Measurements from ENCODE around the gene HTR2C. TPM values are rescaled to one million over a fixed set of nuclear protein-coding genes. Genes with fewer than 3 reads are reported as not detected.
A peak's percentile ranks its signal among the peaks of the same experiment; 100 is the strongest.
"Not testable (repeated sequence)": the region's sequence is repeated elsewhere in the genome, so short reads cannot be mapped to it uniquely, and the experiment has no call there.

The HTR2C gene
- total RNA-seq, 1 experiment from 2014 or later: not detected

- no peak for DNase-seq (ENCODE audit: low spot score)
Measured at GRCh38 chrX:114712466-114712865, 128.6 kb downstream of the HTR2C start.

DNA sequence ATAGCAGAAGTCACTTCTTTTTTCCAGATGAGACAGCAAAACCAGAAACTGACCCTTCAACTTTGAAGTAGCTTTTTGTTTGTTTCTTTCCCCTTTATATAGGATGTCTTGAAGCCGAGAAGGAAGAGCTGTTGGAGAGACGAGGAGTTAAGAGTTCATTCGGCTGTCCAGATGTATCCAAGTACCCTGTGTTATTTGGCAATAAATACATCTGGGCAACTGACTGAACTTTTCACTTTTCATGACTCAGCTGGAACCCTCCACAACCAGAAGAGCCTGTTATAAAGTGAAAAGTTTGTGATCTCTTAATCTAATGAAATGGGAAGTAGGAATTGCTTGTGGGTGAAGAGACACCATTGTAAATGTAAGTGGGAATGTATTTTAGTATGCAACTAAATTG, 131.2 kb downstream of the HTR2C start:
- no peak for DNase-seq (ENCODE audit: low spot score)

DNA sequence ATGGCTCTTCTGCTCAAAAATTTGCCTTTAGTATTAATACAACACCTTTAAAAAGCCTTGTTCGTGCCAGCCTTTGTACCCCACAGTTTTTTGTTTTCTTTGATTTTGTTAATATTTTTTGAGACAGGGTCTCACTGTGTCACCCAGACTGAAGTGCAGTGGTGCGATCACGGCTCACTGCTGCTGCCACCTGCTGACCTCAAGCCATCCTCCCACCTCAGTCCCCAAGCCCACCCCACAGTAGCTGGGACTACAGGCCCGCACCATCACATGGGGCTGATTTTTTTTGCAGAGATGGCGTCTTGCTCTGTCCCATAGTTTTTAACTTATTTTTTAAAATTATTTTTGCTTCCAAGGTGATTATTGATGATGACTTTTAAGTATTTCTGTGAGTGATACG, 134.0 kb downstream of the HTR2C start:
- no peak for DNase-seq (ENCODE audit: low spot score)

- DNase-seq (ENCODE audit: low spot score): no peak
Measured at GRCh38 chrX:114766541-114766940, 182.7 kb downstream of the HTR2C start.

DNA sequence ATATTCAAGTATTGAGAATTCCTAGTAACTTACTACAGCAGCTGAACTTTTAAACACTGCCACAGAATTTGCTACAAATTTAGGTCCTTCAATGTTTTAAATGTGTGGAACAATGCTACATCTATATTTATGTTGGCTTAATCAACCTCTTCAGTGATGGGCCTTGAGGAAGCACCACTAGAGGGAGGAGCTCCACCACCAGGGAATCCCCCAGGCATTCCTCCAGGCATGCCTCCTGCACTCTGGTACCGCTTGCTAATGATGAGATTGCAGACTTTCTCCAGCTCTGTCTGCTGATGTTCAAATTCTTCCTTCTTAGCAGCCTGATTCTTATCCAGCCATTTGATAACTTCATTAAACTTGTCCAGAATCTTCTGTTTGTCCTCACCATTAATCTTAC, 190.8 kb downstream of the HTR2C start:
- DNase-seq (ENCODE audit: low spot score): no peak

- DNase-seq (ENCODE audit: low spot score): no peak
Measured at GRCh38 chrX:114782925-114783324, 199.0 kb downstream of the HTR2C start.

DNA sequence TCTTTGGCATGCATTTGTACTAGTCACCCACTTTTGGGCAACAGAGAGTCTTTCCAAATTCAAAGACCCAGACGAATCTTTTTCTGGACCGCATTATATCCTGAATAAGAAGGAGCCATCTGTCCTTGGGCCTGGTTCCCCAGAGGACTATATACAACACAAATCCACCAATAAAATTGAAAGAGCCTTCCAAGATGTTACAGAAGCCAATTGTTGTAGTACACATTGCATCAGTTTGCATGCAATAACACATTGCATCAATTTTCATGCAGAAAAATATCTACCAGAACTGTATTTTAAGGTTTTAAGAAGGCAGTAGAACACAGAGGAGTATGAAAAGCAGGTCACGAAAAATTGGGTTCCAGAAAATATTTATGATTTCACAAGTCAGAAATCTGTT, 203.2 kb downstream of the HTR2C start:
- no peak for DNase-seq (ENCODE audit: low spot score)

DNA sequence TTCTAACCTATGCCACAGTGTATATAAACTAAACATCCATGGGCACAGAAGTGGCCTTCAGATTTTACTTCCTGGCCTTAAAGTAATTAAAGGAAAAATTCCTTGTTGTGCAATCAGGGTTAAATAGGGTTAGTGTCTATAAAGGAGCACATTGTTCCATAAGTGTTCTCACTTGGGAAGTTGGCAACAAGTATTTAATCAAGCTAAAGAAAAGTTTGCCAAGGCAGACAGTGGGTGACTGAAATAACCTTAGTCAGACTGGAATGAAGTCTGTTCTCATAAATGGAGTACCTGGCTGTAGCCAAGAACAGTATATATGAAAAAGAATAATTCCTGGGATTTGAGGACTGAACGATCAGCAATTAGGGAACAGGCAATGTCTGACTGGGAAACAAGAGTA, 213.6 kb downstream of the HTR2C start:
- DNase-seq (ENCODE audit: low spot score): peak; percentile 5

GRCh38 chrX:114798907-114799306, 215.0 kb downstream of the HTR2C start:
- DNase-seq (ENCODE audit: low spot score): peak; percentile 54

GRCh38 chrX:114800719-114801118, 216.8 kb downstream of the HTR2C start:
- peak; percentile 78 for DNase-seq (ENCODE audit: low spot score)

- no peak for DNase-seq (ENCODE audit: low spot score)
Measured at GRCh38 chrX:114819509-114819908, 235.6 kb downstream of the HTR2C start.

- DNase-seq (ENCODE audit: low spot score): peak; percentile 4
Measured at GRCh38 chrX:114841051-114841450, 257.2 kb downstream of the HTR2C start.

DNA sequence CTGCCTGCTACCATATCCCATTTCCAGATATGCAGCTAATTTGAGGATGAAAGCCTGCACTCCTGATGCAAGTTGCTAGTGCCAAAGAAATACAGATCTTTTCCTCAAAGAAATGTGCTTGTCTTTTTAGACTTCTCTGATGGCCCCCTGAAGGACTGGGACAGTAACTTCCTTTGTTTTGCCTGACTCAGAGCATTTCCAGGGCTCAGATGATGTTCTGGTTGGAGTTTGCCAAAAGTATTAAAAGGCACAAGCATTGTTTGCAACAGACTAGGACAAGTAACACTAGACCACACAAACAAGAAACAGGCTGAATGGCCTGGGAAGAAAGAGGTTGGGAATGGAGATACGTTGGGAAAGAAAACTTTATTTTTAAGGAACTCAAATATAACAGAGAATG, 258.3 kb downstream of the HTR2C start:
- DNase-seq (ENCODE audit: low spot score): no peak

GRCh38 chrX:114889481-114889880, 305.6 kb downstream of the HTR2C start:
- no peak for DNase-seq (ENCODE audit: low spot score)

DNA sequence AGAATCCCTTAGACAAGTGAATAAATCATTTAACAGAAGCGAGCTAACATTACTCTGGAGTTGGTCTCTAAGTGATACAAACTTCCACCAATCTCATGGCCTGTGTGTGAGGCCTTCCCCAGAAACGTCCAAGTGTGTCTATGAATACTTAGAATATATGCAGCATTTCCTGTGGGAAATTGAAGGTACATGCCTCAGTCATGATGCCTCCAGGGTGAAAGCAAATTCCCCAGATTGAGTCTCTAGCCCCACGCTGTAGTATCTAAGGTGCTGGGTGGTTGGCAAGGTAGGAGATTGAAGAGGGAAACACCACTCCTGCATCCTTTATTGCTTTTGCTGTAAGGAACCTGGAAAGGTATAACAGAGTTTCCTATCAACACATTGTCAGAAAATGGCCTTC, 319.7 kb downstream of the HTR2C start:
- no peak for DNase-seq (ENCODE audit: low spot score)

GRCh38 chrX:114905251-114905650, 321.4 kb downstream of the HTR2C start:
- DNase-seq (ENCODE audit: low spot score): no peak

GRCh38 chrX:114906984-114907510, 323.2 kb downstream of the HTR2C start:
- no peak for DNase-seq (ENCODE audit: low spot score)

GRCh38 chrX:114924423-114924822, 340.5 kb downstream of the HTR2C start:
- DNase-seq (ENCODE audit: low spot score): no peak

GRCh38 chrX:114924856-114925255, 341.0 kb downstream of the HTR2C start:
- peak; percentile 18 for DNase-seq (ENCODE audit: low spot score)

- no peak for DNase-seq (ENCODE audit: low spot score)
Measured at GRCh38 chrX:114930227-114930626, 346.3 kb downstream of the HTR2C start.

GRCh38 chrX:114932550-114932949, 348.7 kb downstream of the HTR2C start:
- no peak for DNase-seq (ENCODE audit: low spot score)

- DNase-seq (ENCODE audit: low spot score): not testable (repeated sequence)
Measured at GRCh38 chrX:114933291-114933690, 349.4 kb downstream of the HTR2C start.

DNA sequence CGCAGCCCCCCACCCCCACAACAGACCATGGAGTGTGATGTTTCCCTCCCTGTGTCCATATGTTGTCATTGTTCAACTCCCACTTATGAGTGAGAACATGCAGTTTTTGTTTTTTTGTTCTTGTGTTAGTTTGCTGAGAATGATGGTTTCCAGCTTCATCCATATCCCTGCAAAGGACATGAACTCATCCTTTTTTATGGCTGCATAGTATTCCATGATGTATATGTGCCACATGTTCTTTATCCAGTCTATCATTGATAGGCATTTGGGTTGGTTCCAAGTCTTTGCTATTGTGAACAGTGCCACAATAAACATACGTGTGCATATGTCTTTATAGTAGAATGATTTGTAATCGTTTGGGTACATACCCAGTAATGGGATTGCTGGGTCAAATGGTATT, 353.2 kb downstream of the HTR2C start:
- DNase-seq (ENCODE audit: low spot score): not testable (repeated sequence)

DNA sequence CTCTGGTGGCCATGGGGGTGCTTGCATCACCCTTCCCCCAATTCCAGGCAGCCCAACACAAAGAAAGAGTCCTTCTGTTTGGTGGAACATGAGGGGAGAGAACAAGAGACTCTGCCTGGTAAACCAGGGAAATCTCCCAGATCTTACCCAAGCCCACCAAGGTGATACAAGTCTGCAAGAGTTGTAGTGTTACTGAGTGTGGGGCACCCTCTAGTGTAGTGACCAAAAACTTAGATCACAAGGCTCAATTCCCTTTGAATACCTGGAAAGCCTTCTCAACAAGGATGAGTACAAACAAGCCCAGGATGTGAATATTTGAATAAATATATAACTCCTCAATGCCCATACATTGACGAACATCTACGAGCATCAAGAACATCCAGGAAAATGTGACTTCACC, 368.8 kb downstream of the HTR2C start:
- DNase-seq (ENCODE audit: low spot score): no peak

All from H4 (cell line).